ENCODE results near the gene BMP8A. TPM values are rescaled to one million over a fixed set of nuclear protein-coding genes. Genes with fewer than 3 reads are reported as not detected.
"Not testable (repeated sequence)": the region's sequence is repeated elsewhere in the genome, so short reads cannot be mapped to it uniquely, and the experiment has no call there.

The BMP8A gene
- total RNA-seq, 1 donor from 2014 or later = 1.3 TPM

- no peak for DNase-seq
Observed at GRCh38 chr1:39507230-39507928, 15.9 kb downstream of the BMP8A start.

GRCh38 chr1:39508266-39508665, 16.8 kb downstream of the BMP8A start:
- no peak for DNase-seq

GRCh38 chr1:39508857-39509305, 17.4 kb downstream of the BMP8A start:
- DNase-seq = no peak

GRCh38 chr1:39509360-39510009, 18.0 kb downstream of the BMP8A start:
- no peak for DNase-seq

GRCh38 chr1:39510570-39511186, 19.2 kb downstream of the BMP8A start:
- not testable (repeated sequence) for DNase-seq

- not testable (repeated sequence) for DNase-seq
Observed at GRCh38 chr1:39511477-39511876, 20.0 kb downstream of the BMP8A start.

GRCh38 chr1:39512234-39512847, 20.9 kb downstream of the BMP8A start:
- DNase-seq = not testable (repeated sequence)

GRCh38 chr1:39514710-39515124, 23.3 kb downstream of the BMP8A start:
- not testable (repeated sequence) for DNase-seq

GRCh38 chr1:39515131-39516086, 24.0 kb downstream of the BMP8A start:
- DNase-seq = not testable (repeated sequence)

- DNase-seq = not testable (repeated sequence)
Observed at GRCh38 chr1:39516841-39517240, 25.4 kb downstream of the BMP8A start.

- not testable (repeated sequence) for DNase-seq
Observed at GRCh38 chr1:39517936-39518335, 26.5 kb downstream of the BMP8A start.

GRCh38 chr1:39519376-39519775, 27.9 kb downstream of the BMP8A start:
- not testable (repeated sequence) for DNase-seq

GRCh38 chr1:39522221-39522620, 30.8 kb downstream of the BMP8A start:
- not testable (repeated sequence) for DNase-seq

- DNase-seq = no peak
Observed at GRCh38 chr1:39522661-39523567, 31.5 kb downstream of the BMP8A start.

- no peak for DNase-seq
Observed at GRCh38 chr1:39524171-39524570, 32.7 kb downstream of the BMP8A start.

- DNase-seq = no peak
Observed at GRCh38 chr1:39524591-39525365, 33.3 kb downstream of the BMP8A start.

GRCh38 chr1:39525366-39526165, 34.1 kb downstream of the BMP8A start:
- no peak for DNase-seq

- DNase-seq = no peak
Observed at GRCh38 chr1:39526466-39527189, 35.2 kb downstream of the BMP8A start.

Measured in skin of body (tissue), 2 donors.